Neural cell (in vitro differentiated cells): ENCODE measurements around the gene CALR. TPM values are rescaled to one million over a fixed set of nuclear protein-coding genes. Genes with fewer than 3 reads are reported as not detected.
"Not testable (repeated sequence)": the region's sequence is repeated elsewhere in the genome, so short reads cannot be mapped to it uniquely, and the experiment has no call there.

Source experiments
- H2AFZ ChIP-seq: fragments of 200-600, 300-800 bp; sonication (generic), shearing (Covaris generic); 2 replicates; pipeline ENCODE4 v1.6.0; 2014; ENCODE audit warnings: low read depth, mild to moderate bottlenecking, antibody characterized with exemption, low read length, moderate library complexity
- H3F3A ChIP-seq: fragments of 200-600 bp; shearing (Covaris generic); 2 replicates; pipeline ENCODE4 v1.6.1; 2016; ENCODE audit warnings: mild to moderate bottlenecking, moderate library complexity, mixed read lengths, antibody characterized with exemption, low read length; ENCODE audit not compliant: insufficient read depth, poor library complexity, severe bottlenecking
- H3K27ac ChIP-seq: fragments of 200-600, 300-800 bp; sonication (generic), shearing (Covaris generic); 2 replicates; pipeline ENCODE4 v1.5.1; 2014; ENCODE audit warnings: mild to moderate bottlenecking, low read length, moderate library complexity
- H3K27me3 ChIP-seq: fragments of 300-800, 200-600 bp; sonication (generic), shearing (Covaris generic); 2 replicates; pipeline ENCODE4 v1.6.0; 2014; ENCODE audit warnings: mild to moderate bottlenecking, low read depth, low read length, moderate library complexity; ENCODE audit not compliant: insufficient read depth
- H3K36me3 ChIP-seq: fragments of 300-800, 200-600 bp; sonication (generic), shearing (Covaris generic); 2 replicates; pipeline ENCODE4 v1.5.1; 2014; ENCODE audit warnings: mild to moderate bottlenecking, antibody characterized with exemption, low read length, moderate library complexity; ENCODE audit not compliant: insufficient read depth
- H3K4me2 ChIP-seq: fragments of 300-800, 200-600 bp; sonication (generic), shearing (Covaris generic); 2 replicates; pipeline ENCODE4 v1.6.0; 2014; ENCODE audit warnings: mild to moderate bottlenecking, low read length
- H3K4me3 ChIP-seq: fragments of 300-800, 200-600 bp; sonication (generic), shearing (Covaris generic); 2 replicates; pipeline ENCODE4 v1.5.1; 2014; ENCODE audit warnings: mild to moderate bottlenecking, low read length, moderate library complexity
- H3K79me2 ChIP-seq: fragments of 200-600 bp; shearing (Covaris generic); replicated peaks from 2 replicates; pipeline ENCODE4 v1.6.0; 2014; ENCODE audit warnings: mild to moderate bottlenecking, low read length, moderate library complexity; ENCODE audit not compliant: insufficient read depth
- H3K9ac ChIP-seq: fragments of 300-800, 200-600 bp; sonication (generic), shearing (Covaris generic); 2 replicates; pipeline ENCODE4 v1.6.1; 2016; ENCODE audit warnings: mild to moderate bottlenecking, low read length, mixed read lengths
- H3K9me2 ChIP-seq: fragments of 200-600 bp; shearing (Covaris generic); 2 replicates; pipeline ENCODE4 v1.6.1; 2016; ENCODE audit warnings: mild to moderate bottlenecking, low read length, mixed read lengths; ENCODE audit not compliant: insufficient read depth
- H3K9me3 ChIP-seq: fragments of 200-600, 300-800 bp; sonication (generic), shearing (Covaris generic); 2 replicates; pipeline ENCODE4 v1.6.1; 2016; ENCODE audit warnings: mild to moderate bottlenecking, mixed run types, low read length, moderate library complexity, mixed read lengths
- H4K20me1 ChIP-seq: fragments of 200-600 bp; shearing (Covaris generic); 2 replicates; pipeline ENCODE4 v1.6.1; 2016; ENCODE audit warnings: mild to moderate bottlenecking, mixed run types; ENCODE audit not compliant: insufficient read depth
- CTCF ChIP-seq: fragments of 450-650 bp; IDR thresholded peaks from 2 replicates; pipeline ENCODE4 v1.5.1; 2014; ENCODE audit warnings: antibody characterized with exemption, mild to moderate bottlenecking, moderate library complexity; ENCODE audit not compliant: poor library complexity, severe bottlenecking
- EP300 ChIP-seq: fragments of 450-650 bp; conservative IDR thresholded peaks from 2 replicates; pipeline ENCODE4 v1.6.1; 2014; ENCODE audit warnings: antibody characterized with exemption, mild to moderate bottlenecking, moderate library complexity; ENCODE audit not compliant: poor library complexity, severe bottlenecking
- EZH2 ChIP-seq: fragments of 200-600, 300-800 bp; shearing (Covaris generic), sonication (generic); IDR thresholded peaks from 2 replicates; pipeline ENCODE4 v1.6.1; 2014; ENCODE audit warnings: antibody characterized with exemption, low read length, borderline replicate concordance, mild to moderate bottlenecking; ENCODE audit not compliant: insufficient read depth, poor library complexity, severe bottlenecking
- MXI1 ChIP-seq: fragments of 450-650 bp; conservative IDR thresholded peaks from 2 replicates; pipeline ENCODE4 v1.6.1; 2014; ENCODE audit warnings: antibody characterized with exemption, mild to moderate bottlenecking; ENCODE audit not compliant: poor library complexity, severe bottlenecking
- POLR2AphosphoS5 ChIP-seq: IDR thresholded peaks from 2 replicates; pipeline ENCODE4 v1.6.1; 2012
- RAD21 ChIP-seq: fragments of 450-650 bp; conservative IDR thresholded peaks from 2 replicates; pipeline ENCODE4 v1.6.1; 2014; ENCODE audit warnings: antibody characterized with exemption, mild to moderate bottlenecking, moderate library complexity
- REST ChIP-seq: IDR thresholded peaks from 2 replicates; pipeline ENCODE4 v1.6.1; 2012; ENCODE audit warnings: borderline replicate concordance
- SMC3 ChIP-seq: fragments of 450-650 bp; conservative IDR thresholded peaks from 2 replicates; pipeline ENCODE4 v1.6.1; 2014; ENCODE audit warnings: antibody characterized with exemption, mild to moderate bottlenecking, moderate library complexity; ENCODE audit not compliant: poor library complexity
- TAF1 ChIP-seq: IDR thresholded peaks from 2 replicates; pipeline ENCODE4 v1.6.1; 2012; ENCODE audit warnings: low read depth
- polyA minus RNA-seq: library from RNA; depleted of rRNA, polyadenylated mRNA; stranded (reverse); fragments of >200 nt; gene quantifications from 2 replicates; pipeline ENCODE4 v1.2.3, GENCODE V29; 2014
- polyA plus RNA-seq: library from polyadenylated mRNA; depleted of rRNA; stranded (reverse); fragments of >200 nt; gene quantifications from 2 replicates; pipeline ENCODE4 v1.2.3, GENCODE V29; 2014

CALR gene
- polyA plus RNA-seq (211 and 242 TPM in 2 replicates), polyA minus RNA-seq (174 and 179 TPM in 2 replicates)

- peak within 1 kb of the TSS; percentile 87 for H3K9ac ChIP-seq
- peak within 1 kb of the TSS; percentile 92 for H3K4me2 ChIP-seq
- H3K79me2 ChIP-seq, result peaks cover 22% of the 10 kb centered on the region
- TF ChIP-seq POLR2AphosphoS5 (peak; percentile 94), CTCF (no peak), SMC3 (no peak), REST (peak; percentile 89), RAD21 (no peak), TAF1 (peak; percentile 94), EZH2 (no peak), MXI1 (peak; percentile 97), EP300 (peak; percentile 13)
- no peaks in the 10 kb centered on the region for H3K36me3 ChIP-seq
- H4K20me1 ChIP-seq, result no peaks in the 10 kb centered on the region
- no peaks in the 10 kb centered on the region for H3F3A ChIP-seq
- H3K27ac ChIP-seq, result peak within 1 kb of the TSS; percentile 65
- H3K27me3 ChIP-seq, result no peaks in the 10 kb centered on the region
- no peaks in the 10 kb centered on the region for H3K9me2 ChIP-seq
- peak within 1 kb of the TSS; percentile 97 for H3K4me3 ChIP-seq
- H3K9me3 ChIP-seq, result no peaks in the 10 kb centered on the region
- peak within 1 kb of the TSS; percentile 83 for H2AFZ ChIP-seq
These were observed at the start of gene CALR for GRCh38 chr19:12937927-12938778. CALR (plus strand) TSS chr19:12938609; CDS start chr19:12938680, 71 bp downstream.

DNA sequence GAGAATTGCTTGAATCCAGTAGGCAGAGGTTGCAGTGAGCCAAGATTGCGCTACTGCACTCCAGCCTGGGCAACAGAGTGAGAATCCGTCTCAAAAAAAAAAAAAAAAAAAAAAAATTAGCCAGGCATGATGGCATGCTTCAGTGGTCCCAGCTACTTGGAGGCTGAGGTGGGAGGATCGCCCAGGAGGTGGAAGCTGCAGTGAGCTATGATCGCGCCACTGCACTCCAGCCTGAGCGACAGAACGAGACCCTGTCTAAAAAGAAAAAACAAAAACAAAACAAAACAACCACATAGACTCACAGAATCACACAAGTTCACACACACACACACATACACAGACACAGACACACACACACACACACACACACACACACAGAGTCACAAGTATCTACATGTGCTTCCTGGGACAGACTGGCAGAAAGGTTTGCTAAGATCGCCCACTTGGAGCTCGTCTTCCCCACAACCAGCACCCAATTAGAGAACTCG lies 48.1 kb upstream of the CALR start:
- H3F3A ChIP-seq, H3K9me2 ChIP-seq, H4K20me1 ChIP-seq, H3K9me3 ChIP-seq, H3K36me3 ChIP-seq, H3K79me2 ChIP-seq, H3K4me2 ChIP-seq: not testable (repeated sequence)
- Histone ChIP-seq H3K27ac (peak overlapping the region; percentile 42), H2AFZ (peak overlapping the region; percentile 11), H3K27me3 (peaks cover 25% of the 10 kb centered on the region), H3K9ac (peak overlapping the region; percentile 51), H3K4me3 (peak overlapping the region; percentile 96)
- TF ChIP-seq EP300, result peak; percentile 8
